ENCODE data around the gene KLF13. TPM values are rescaled to one million over a fixed set of nuclear protein-coding genes. Genes with fewer than 3 reads are reported as not detected.

The KLF13 gene
- total RNA-seq, 3 donors from 2014 or later: 26.3 to 52.2 (median 28.2) TPM

DNA sequence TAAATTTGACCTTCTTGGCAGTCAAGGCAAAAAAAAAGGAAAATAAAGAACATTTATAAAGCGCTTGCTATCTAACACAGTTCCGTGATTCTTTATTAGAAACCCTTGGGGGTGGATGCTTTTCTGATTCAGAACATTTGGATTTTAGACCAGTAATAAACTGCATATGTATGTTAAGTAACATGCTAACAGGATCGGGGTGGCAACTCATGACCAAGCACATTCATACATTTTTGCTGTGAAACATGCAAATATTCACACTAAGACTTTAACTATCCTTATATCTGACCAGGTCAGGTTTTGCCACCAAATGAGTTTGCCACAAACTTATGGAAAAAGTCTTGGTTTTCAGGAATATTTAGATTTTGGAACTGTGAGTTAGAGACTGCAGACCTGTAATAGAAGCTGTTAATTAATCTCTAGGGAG lies 30.4 kb upstream of the KLF13 start:
- intact Hi-C loops (cut with DNase I; ENCODE audit: low total_unique reads): no loop called here
- H3K36me3 ChIP-seq: no peaks in the 10 kb centered on the region
- no peak overlapping the region for H3K27ac ChIP-seq
- TF ChIP-seq CTCF (IDR thresholded peaks at IDR 0.05) (no peak), POLR2A (IDR thresholded peaks at IDR 0.05) (no peak), POLR2AphosphoS5 (IDR thresholded peaks at IDR 0.05) (no peak)
- DNase-seq (ENCODE audit: low spot score in 2 of 2): no peak
- H3K4me3 ChIP-seq: no peak overlapping the region
- H3K4me1 ChIP-seq: peaks cover 0 to 4% of the 10 kb centered on the region in 2 donors
- no peaks in the 10 kb centered on the region for H3K9me3 ChIP-seq
- H3K27me3 ChIP-seq: no peaks in the 10 kb centered on the region

GRCh38 chr15:31296646-31297574 lies 29.7 kb upstream of the KLF13 start:
- intact Hi-C loops (cut with DNase I; ENCODE audit: low total_unique reads): no loop called here
- DNase-seq (ENCODE audit: low spot score in 2 of 2): peak; percentile 55 to 84
- Histone ChIP-seq H3K4me3 (no peak overlapping the region), H3K4me1 (peaks cover 0 to 4% of the 10 kb centered on the region in 2 donors), H3K9me3 (no peaks in the 10 kb centered on the region), H3K36me3 (no peaks in the 10 kb centered on the region), H3K27ac (peak overlapping the region in 1 of 2 donors; percentile 10), H3K27me3 (no peaks in the 10 kb centered on the region)
- TF ChIP-seq POLR2AphosphoS5 (IDR thresholded peaks at IDR 0.05): peak in 2 of 3 donors; percentile 31 to 60
- TF ChIP-seq CTCF (IDR thresholded peaks at IDR 0.05): no peak

GRCh38 chr15:31297575-31298456 lies 28.8 kb upstream of the KLF13 start:
- DNase-seq (ENCODE audit: low spot score in 2 of 2): peak; percentile 10 to 28
- intact Hi-C loops (cut with DNase I; ENCODE audit: low total_unique reads): no loop called here
- no peak overlapping the region for H3K27ac ChIP-seq

GRCh38 chr15:31298707-31299172 lies 27.9 kb upstream of the KLF13 start:
- Histone ChIP-seq H3K36me3 (no peaks in the 10 kb centered on the region), H3K4me1 (peaks cover 0 to 4% of the 10 kb centered on the region in 2 donors), H3K4me3 (no peak overlapping the region), H3K27me3 (no peaks in the 10 kb centered on the region), H3K9me3 (no peaks in the 10 kb centered on the region), H3K27ac (no peak overlapping the region)
- intact Hi-C loops (cut with DNase I; ENCODE audit: low total_unique reads): no loop called here
- TF ChIP-seq POLR2AphosphoS5 (IDR thresholded peaks at IDR 0.05) (no peak), POLR2A (IDR thresholded peaks at IDR 0.05) (no peak), CTCF (IDR thresholded peaks at IDR 0.05) (no peak)
- peak; percentile 13 to 34 for DNase-seq (ENCODE audit: low spot score in 2 of 2)

More at GRCh38 chr15:31297575-31298456, 28.8 kb upstream of the KLF13 start:
- Histone ChIP-seq H3K9me3 (no peaks in the 10 kb centered on the region), H3K4me1 (peaks cover 0 to 4% of the 10 kb centered on the region in 2 donors), H3K27me3 (no peaks in the 10 kb centered on the region), H3K4me3 (no peak overlapping the region), H3K36me3 (no peaks in the 10 kb centered on the region)
- no peak for TF ChIP-seq CTCF (IDR thresholded peaks at IDR 0.05)
- no peak for TF ChIP-seq POLR2A (IDR thresholded peaks at IDR 0.05)
- no peak for TF ChIP-seq POLR2AphosphoS5 (IDR thresholded peaks at IDR 0.05)

Measured in breast epithelium (tissue), 4 donors.